Measurements from ENCODE around the gene NCAPG. TPM values are rescaled to one million over a fixed set of nuclear protein-coding genes. Genes with fewer than 3 reads are reported as not detected.
A peak's percentile ranks its signal among the peaks of the same experiment; 100 is the strongest.

The NCAPG gene
- total and polyA plus RNA-seq, 9 of the 15 experiments (the other 6 are each of a cell fraction or from before 2014, with no cell fraction given) = 25.6 to 102 (median 65.3) TPM

DNA sequence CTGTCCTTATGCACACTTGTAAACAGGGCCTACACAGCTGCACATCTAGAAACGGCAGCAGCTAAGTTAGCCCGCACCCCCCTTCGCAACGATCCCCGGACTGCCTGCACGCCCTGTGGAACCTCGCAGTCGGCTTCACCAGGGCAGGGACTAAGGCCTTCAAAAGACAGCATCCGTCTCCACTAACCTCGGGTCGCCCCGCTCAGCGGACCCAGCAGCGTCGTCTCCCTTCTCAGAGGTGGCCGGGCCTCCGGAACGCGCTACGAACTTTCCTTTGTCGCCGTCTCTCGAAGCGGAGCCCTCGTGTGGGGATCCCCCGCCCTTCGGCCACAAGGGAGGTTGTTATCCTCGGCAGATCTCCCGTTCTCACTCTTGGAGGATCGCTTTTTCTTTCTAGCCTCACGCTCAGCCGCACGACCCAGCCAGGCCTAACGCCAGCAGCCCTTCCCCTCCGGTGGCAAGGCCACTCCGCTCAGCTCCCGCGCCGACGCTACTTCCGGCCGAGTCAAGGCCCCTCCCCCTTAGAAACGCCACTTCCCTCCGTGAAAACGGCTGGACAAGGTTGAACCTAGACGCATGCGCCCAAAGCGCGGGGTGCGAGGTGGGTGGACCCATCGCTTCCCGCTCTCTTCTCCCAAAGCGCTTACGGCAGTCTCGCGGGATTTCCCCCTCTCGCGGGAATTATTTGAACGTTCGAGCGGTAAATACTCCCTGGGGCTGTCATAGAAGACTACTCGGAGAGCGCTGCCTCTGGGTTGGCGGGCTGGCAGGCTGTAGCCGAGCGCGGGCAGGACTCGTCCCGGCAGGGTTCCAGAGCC lies at the start of gene NCAPG, which contains the start of gene DCAF16 (continued):
- peak; percentile 96 for TF ChIP-seq FOXP1 (CRISPR knock-in tag; IDR thresholded peaks at IDR 0.05)
- TF ChIP-seq SMARCE1 (IDR thresholded peaks at IDR 0.05) = 0 out of 2 replicates have a peak, but pooled peaks have one; percentile 34
- peak; percentile 9 for TF ChIP-seq ZNF146 (CRISPR knock-in tag; IDR thresholded peaks at IDR 0.05; ENCODE audit: unreplicated experiment)
- TF ChIP-seq, protein P1, sequence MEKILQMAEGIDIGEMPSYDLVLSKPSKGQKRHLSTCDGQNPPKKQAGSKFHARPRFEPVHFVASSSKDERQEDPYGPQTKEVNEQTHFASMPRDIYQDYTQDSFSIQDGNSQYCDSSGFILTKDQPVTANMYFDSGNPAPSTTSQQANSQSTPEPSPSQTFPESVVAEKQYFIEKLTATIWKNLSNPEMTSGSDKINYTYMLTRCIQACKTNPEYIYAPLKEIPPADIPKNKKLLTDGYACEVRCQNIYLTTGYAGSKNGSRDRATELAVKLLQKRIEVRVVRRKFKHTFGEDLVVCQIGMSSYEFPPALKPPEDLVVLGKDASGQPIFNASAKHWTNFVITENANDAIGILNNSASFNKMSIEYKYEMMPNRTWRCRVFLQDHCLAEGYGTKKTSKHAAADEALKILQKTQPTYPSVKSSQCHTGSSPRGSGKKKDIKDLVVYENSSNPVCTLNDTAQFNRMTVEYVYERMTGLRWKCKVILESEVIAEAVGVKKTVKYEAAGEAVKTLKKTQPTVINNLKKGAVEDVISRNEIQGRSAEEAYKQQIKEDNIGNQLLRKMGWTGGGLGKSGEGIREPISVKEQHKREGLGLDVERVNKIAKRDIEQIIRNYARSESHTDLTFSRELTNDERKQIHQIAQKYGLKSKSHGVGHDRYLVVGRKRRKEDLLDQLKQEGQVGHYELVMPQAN (IDR thresholded peaks at IDR 0.05; ENCODE audit: borderline replicate concordance) = peak; percentile 69
- TF ChIP-seq, protein P2, sequence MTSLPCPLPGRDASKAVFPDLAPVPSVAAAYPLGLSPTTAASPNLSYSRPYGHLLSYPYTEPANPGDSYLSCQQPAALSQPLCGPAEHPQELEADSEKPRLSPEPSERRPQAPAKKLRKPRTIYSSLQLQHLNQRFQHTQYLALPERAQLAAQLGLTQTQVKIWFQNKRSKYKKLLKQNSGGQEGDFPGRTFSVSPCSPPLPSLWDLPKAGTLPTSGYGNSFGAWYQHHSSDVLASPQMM (CRISPR knock-in tag; IDR thresholded peaks at IDR 0.05) = no peak
- TF ChIP-seq, protein P3, sequence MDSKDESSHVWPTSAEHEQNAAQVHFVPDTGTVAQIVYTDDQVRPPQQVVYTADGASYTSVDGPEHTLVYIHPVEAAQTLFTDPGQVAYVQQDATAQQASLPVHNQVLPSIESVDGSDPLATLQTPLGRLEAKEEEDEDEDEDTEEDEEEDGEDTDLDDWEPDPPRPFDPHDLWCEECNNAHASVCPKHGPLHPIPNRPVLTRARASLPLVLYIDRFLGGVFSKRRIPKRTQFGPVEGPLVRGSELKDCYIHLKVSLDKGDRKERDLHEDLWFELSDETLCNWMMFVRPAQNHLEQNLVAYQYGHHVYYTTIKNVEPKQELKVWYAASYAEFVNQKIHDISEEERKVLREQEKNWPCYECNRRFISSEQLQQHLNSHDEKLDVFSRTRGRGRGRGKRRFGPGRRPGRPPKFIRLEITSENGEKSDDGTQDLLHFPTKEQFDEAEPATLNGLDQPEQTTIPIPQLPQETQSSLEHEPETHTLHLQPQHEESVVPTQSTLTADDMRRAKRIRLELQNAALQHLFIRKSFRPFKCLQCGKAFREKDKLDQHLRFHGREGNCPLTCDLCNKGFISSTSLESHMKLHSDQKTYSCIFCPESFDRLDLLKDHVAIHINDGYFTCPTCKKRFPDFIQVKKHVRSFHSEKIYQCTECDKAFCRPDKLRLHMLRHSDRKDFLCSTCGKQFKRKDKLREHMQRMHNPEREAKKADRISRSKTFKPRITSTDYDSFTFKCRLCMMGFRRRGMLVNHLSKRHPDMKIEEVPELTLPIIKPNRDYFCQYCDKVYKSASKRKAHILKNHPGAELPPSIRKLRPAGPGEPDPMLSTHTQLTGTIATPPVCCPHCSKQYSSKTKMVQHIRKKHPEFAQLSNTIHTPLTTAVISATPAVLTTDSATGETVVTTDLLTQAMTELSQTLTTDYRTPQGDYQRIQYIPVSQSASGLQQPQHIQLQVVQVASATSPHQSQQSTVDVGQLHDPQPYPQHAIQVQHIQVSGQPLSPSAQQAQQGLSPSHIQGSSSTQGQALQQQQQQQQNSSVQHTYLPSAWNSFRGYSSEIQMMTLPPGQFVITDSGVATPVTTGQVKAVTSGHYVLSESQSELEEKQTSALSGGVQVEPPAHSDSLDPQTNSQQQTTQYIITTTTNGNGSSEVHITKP (IDR thresholded peaks at IDR 0.05; ENCODE audit: partially characterized antibody) = no peak
- TF ChIP-seq SRSF1 (IDR thresholded peaks at IDR 0.05; ENCODE audit: low read depth, low read length) = no peak
- TF ChIP-seq, protein P4, sequence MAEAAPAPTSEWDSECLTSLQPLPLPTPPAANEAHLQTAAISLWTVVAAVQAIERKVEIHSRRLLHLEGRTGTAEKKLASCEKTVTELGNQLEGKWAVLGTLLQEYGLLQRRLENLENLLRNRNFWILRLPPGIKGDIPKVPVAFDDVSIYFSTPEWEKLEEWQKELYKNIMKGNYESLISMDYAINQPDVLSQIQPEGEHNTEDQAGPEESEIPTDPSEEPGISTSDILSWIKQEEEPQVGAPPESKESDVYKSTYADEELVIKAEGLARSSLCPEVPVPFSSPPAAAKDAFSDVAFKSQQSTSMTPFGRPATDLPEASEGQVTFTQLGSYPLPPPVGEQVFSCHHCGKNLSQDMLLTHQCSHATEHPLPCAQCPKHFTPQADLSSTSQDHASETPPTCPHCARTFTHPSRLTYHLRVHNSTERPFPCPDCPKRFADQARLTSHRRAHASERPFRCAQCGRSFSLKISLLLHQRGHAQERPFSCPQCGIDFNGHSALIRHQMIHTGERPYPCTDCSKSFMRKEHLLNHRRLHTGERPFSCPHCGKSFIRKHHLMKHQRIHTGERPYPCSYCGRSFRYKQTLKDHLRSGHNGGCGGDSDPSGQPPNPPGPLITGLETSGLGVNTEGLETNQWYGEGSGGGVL (CRISPR knock-in tag; IDR thresholded peaks at IDR 0.05) = no peak
- TF ChIP-seq, protein P5, sequence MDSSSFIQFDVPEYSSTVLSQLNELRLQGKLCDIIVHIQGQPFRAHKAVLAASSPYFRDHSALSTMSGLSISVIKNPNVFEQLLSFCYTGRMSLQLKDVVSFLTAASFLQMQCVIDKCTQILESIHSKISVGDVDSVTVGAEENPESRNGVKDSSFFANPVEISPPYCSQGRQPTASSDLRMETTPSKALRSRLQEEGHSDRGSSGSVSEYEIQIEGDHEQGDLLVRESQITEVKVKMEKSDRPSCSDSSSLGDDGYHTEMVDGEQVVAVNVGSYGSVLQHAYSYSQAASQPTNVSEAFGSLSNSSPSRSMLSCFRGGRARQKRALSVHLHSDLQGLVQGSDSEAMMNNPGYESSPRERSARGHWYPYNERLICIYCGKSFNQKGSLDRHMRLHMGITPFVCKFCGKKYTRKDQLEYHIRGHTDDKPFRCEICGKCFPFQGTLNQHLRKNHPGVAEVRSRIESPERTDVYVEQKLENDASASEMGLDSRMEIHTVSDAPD (CRISPR knock-in tag; IDR thresholded peaks at IDR 0.05) = no peak
- TF ChIP-seq ZFP1 (CRISPR knock-in tag; IDR thresholded peaks at IDR 0.05) = no peak
- no peak for TF ChIP-seq HMG20B (CRISPR knock-in tag; IDR thresholded peaks at IDR 0.05)
- TF ChIP-seq, protein P6, sequence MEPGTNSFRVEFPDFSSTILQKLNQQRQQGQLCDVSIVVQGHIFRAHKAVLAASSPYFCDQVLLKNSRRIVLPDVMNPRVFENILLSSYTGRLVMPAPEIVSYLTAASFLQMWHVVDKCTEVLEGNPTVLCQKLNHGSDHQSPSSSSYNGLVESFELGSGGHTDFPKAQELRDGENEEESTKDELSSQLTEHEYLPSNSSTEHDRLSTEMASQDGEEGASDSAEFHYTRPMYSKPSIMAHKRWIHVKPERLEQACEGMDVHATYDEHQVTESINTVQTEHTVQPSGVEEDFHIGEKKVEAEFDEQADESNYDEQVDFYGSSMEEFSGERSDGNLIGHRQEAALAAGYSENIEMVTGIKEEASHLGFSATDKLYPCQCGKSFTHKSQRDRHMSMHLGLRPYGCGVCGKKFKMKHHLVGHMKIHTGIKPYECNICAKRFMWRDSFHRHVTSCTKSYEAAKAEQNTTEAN (CRISPR knock-in tag; IDR thresholded peaks at IDR 0.05) = peak; percentile 62; the same call in 1 of the 2 replicates
- no peak for TF ChIP-seq SREBF2 (CRISPR knock-in tag; IDR thresholded peaks at IDR 0.05)
- TF ChIP-seq ZNF184 (CRISPR knock-in tag; IDR thresholded peaks at IDR 0.05) = no peak
- TF ChIP-seq ZEB2 (IDR thresholded peaks at IDR 0.05) = no peak
- TF ChIP-seq RUNX1 (IDR thresholded peaks at IDR 0.05; ENCODE audit: low read depth) = no peak

Data from K562 (cell line).